AG09319 (cell line): ENCODE results near the gene ITIH5.

Experiments
- DNase-seq: peaks from one replicate; pipeline ENCODE4 v3.0.0-alpha.2; 2010; ENCODE audit warnings: low read depth; ENCODE audit errors: extremely low read depth
- TF ChIP-seq, protein P1 (sequence below): IDR thresholded peaks from 2 replicates; pipeline ENCODE4 v1.5.1; 2011; ENCODE audit warnings: low read depth, mild to moderate bottlenecking, inconsistent platforms, low read length, moderate library complexity

The ITIH5 gene

GRCh38 chr10:7622969-7623368 is 43.8 kb downstream of the ITIH5 start:
- TF ChIP-seq, protein P1, sequence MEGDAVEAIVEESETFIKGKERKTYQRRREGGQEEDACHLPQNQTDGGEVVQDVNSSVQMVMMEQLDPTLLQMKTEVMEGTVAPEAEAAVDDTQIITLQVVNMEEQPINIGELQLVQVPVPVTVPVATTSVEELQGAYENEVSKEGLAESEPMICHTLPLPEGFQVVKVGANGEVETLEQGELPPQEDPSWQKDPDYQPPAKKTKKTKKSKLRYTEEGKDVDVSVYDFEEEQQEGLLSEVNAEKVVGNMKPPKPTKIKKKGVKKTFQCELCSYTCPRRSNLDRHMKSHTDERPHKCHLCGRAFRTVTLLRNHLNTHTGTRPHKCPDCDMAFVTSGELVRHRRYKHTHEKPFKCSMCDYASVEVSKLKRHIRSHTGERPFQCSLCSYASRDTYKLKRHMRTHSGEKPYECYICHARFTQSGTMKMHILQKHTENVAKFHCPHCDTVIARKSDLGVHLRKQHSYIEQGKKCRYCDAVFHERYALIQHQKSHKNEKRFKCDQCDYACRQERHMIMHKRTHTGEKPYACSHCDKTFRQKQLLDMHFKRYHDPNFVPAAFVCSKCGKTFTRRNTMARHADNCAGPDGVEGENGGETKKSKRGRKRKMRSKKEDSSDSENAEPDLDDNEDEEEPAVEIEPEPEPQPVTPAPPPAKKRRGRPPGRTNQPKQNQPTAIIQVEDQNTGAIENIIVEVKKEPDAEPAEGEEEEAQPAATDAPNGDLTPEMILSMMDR = no peak
- no peak for DNase-seq

GRCh38 chr10:7618461-7618860 is 48.3 kb downstream of the ITIH5 start:
- no peak for DNase-seq
- TF ChIP-seq, protein P1 = no peak

- TF ChIP-seq, protein P1 = no peak
- no peak for DNase-seq
Observed at GRCh38 chr10:7611909-7612308, 54.9 kb downstream of the ITIH5 start.

DNA sequence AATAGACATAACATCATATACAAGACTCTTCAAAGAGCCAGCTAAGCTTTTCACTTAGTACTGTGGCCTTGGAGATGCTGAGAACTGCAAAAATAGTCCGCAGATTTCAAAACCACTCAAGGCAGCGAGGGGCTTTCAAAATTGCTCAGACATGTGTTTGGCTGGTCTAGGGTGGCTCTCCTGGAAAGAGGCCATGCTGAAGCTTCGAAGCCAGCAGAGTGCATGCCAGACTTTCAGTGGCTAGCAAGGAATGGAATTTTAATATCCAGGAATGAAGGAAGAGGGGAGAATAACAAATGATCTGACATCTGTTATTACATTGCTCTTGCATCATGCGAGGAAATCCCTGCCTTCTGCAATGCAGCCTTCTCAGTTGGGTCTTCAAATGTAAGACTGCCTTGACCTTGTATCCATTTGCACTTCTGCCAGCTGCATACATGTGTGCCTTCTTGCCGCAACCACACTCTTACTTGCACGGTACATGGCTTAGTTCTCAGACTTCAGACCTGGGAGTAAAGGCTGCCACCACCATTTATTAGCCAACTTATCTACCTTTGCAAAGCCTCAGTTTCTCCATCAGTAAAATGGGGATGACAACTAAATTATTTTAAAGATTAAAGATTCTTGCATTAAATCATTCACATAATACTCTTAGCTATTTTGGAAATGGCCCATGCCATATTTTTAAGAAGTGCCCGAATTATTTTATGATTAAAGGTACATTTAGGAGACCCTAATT is 55.9 kb downstream of the ITIH5 start:
- peak; percentile 94 for DNase-seq
- TF ChIP-seq, protein P1 = no peak

- DNase-seq = no peak
- TF ChIP-seq, protein P1 = no peak
Observed at GRCh38 chr10:7610026-7610425, 56.7 kb downstream of the ITIH5 start.

DNA sequence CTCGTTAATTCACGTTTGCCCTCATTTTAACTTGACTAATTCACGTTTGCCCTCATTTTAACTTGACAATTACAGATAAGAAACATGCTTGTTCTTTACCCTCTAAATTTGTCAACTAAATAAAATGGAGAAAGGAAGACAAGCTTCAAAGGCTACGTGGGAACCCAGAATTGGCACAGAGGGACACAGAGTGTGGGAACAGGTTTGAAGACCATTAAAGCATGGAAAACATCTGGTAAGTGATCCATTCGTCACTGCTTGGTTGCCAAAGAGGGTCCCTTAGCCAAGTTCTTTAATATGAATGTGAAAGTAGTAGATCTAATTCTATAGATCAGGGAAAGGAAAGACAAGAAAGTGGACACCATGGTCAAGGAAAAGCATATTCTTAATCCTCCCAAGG is 57.2 kb downstream of the ITIH5 start:
- DNase-seq = no peak
- TF ChIP-seq, protein P1 = no peak

DNA sequence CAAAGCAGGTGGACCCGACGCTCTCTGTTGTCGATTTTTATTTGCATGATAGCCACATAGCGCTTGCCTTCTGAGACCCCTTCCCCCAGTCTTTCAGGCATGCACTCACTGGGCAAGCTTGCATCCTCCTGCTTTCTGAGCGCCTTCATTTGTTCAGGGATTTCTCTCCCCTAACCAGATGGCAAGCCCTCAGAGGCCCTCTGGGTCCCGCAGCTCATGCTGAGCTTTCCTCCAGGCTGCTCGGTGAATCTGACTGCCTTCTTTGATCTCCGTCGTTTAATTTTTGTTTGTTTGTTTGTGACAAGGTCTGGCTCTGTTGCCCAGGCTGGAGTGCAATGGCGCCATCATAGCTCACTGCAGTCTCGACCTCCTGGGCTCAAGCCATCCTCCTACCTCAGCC is 58.8 kb downstream of the ITIH5 start:
- no peak for DNase-seq
- TF ChIP-seq, protein P1 = no peak
